Right atrium auricular region (tissue), 2 donors: ENCODE measurements around the gene RMND1. TPM values are rescaled to one million over a fixed set of nuclear protein-coding genes. Genes with fewer than 3 reads are reported as not detected.

Source experiments
- DNase-seq: peaks from one replicate; pipeline ENCODE4 v3.0.0-alpha.2; 2019; ENCODE audit warnings: low spot score
- H3K27ac ChIP-seq, 2 donors: fragments of 200-600 bp; sonication (generic); 1 replicate in 1 of 2; 2 replicates in 1 of 2; pipeline ENCODE4 v1.5.1; 2016 to 2019
- H3K27me3 ChIP-seq, 2 donors: fragments of 200-600 bp; sonication (generic); one replicate each; pipeline versions ENCODE4 v1.5.1 to v1.6.0; 2017 to 2019
- H3K36me3 ChIP-seq: fragments of 200-600 bp; sonication (generic); one replicate; pipeline ENCODE4 v1.5.1; 2016
- H3K4me1 ChIP-seq, 2 donors: fragments of 200-600 bp; sonication (generic); one replicate each; pipeline versions ENCODE4 v1.5.1 to v1.6.0; 2017 to 2019
- H3K4me3 ChIP-seq, 2 donors: fragments of 200-600 bp; sonication (generic); 1 replicate in 1 of 2; 2 replicates in 1 of 2; pipeline ENCODE4 v1.5.1; 2017 to 2019; ENCODE audit warnings: mild to moderate bottlenecking in 1 of 2, moderate library complexity in 1 of 2
- H3K9me3 ChIP-seq, 2 donors: fragments of 200-600 bp; sonication (generic); one replicate each; pipeline ENCODE4 v1.5.1; 2019
- total RNA-seq, 2 donors: library from RNA; depleted of rRNA; stranded (reverse); fragments of >200 nt; gene quantifications; one replicate each; pipeline ENCODE4 v1.1.0, GENCODE V29; 2016
- TF ChIP-seq, protein P1 (sequence below), 2 donors: fragments of 200-600 bp; sonication (generic); IDR thresholded peaks; one replicate each; pipeline ENCODE4 v1.5.1; 2019; ENCODE audit warnings: antibody characterized with exemption in 2 of 2

RMND1 gene
- total RNA-seq, 2 donors from 2014 or later: 8.5 to 12.5 TPM

- Histone ChIP-seq H3K4me3 (no peak overlapping the region), H3K4me1 (peaks cover 0 to 10% of the 10 kb centered on the region in 2 donors), H3K27ac (peak overlapping the region in 1 of 2 donors; percentile 17), H3K36me3 (no peaks in the 10 kb centered on the region), H3K9me3 (no peaks in the 10 kb centered on the region), H3K27me3 (no peaks in the 10 kb centered on the region)
- DNase-seq: no peak
- TF ChIP-seq, protein P1, sequence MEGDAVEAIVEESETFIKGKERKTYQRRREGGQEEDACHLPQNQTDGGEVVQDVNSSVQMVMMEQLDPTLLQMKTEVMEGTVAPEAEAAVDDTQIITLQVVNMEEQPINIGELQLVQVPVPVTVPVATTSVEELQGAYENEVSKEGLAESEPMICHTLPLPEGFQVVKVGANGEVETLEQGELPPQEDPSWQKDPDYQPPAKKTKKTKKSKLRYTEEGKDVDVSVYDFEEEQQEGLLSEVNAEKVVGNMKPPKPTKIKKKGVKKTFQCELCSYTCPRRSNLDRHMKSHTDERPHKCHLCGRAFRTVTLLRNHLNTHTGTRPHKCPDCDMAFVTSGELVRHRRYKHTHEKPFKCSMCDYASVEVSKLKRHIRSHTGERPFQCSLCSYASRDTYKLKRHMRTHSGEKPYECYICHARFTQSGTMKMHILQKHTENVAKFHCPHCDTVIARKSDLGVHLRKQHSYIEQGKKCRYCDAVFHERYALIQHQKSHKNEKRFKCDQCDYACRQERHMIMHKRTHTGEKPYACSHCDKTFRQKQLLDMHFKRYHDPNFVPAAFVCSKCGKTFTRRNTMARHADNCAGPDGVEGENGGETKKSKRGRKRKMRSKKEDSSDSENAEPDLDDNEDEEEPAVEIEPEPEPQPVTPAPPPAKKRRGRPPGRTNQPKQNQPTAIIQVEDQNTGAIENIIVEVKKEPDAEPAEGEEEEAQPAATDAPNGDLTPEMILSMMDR (IDR thresholded peaks at IDR 0.05): no peak
Observed at GRCh38 chr6:151380848-151381205, 71.1 kb downstream of the RMND1 start.

DNA sequence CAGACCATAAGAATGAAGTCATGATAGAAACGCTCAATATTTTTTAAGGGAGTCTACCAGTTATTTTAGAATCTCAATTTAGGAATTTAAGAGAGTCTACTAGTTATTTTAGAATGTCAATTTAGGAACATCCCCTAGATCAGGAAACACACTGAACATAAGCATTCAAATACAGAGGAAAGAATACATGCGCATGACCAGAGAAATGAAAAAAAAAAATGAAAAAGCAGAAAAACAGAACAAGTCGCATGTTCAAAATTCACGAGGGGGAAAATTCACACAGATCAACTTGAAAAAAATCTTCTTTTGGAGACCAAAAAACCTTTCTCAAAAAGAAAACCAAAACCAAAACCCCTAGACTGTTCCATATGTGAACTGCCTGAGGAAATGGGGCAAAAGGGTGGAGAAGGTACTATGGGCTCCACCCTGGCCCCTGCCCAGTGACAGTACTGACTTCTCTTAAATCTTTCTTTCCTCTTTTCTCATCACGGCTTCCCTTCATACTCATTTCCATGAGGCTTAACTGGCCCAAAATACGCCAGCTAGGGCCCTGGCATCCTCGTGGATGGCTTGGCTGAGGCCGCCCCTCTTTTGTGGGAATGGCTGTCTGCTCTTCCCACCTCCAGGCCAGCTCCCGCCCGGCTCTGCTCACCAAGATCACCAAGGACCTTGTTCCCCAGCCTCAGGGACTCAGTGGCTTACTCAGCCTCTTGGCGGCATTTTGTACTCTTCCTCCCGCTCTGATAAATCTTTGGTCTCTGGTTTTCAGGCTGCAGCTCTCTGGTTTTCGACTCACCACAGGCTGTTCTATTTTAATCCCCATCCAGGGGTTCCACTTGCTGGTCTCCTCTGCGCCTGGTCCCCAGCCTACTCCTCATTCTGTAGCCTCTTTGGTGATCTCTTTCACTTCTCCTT, 71.7 kb downstream of the RMND1 start:
- Histone ChIP-seq H3K36me3 (no peaks in the 10 kb centered on the region), H3K27ac (peak overlapping the region; percentile 4 to 17), H3K4me3 (no peak overlapping the region), H3K27me3 (no peaks in the 10 kb centered on the region), H3K4me1 (peaks cover 0 to 10% of the 10 kb centered on the region in 2 donors), H3K9me3 (no peaks in the 10 kb centered on the region)
- no peak for DNase-seq
- TF ChIP-seq, protein P1 (IDR thresholded peaks at IDR 0.05): no peak

- Histone ChIP-seq H3K4me1 (peaks cover 0 to 18% of the 10 kb centered on the region in 2 donors), H3K36me3 (peaks cover 6% of the 10 kb centered on the region), H3K4me3 (no peak overlapping the region), H3K27me3 (no peaks in the 10 kb centered on the region), H3K27ac (no peak overlapping the region), H3K9me3 (no peaks in the 10 kb centered on the region)
- no peak for DNase-seq
- TF ChIP-seq, protein P1 (IDR thresholded peaks at IDR 0.05): no peak
Observed at GRCh38 chr6:151377095-151377494, 74.8 kb downstream of the RMND1 start.

- Histone ChIP-seq H3K27ac (no peak overlapping the region), H3K4me1 (peaks cover 0 to 18% of the 10 kb centered on the region in 2 donors), H3K4me3 (no peak overlapping the region), H3K36me3 (peaks cover 11% of the 10 kb centered on the region), H3K27me3 (no peaks in the 10 kb centered on the region), H3K9me3 (no peaks in the 10 kb centered on the region)
- TF ChIP-seq, protein P1 (IDR thresholded peaks at IDR 0.05): no peak
- DNase-seq: no peak
Observed at GRCh38 chr6:151376440-151376839, 75.5 kb downstream of the RMND1 start.

DNA sequence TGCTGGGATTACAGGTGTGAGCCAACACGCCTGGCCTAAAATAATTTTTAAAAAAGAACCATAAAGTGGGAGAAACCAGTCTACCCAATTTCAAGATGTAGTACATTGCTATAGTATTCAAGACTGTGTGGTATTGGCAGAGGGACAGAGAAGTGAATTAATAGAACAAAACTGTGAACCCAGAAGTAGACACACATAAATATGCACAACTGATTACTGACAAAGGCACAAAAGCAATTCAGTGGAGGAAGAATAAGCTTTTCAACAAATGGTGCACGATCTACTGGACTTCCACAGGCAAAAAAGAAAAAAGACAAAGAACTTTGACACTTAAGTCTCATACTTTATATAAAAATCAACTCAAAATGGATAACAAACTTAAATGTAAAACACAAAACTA, 76.1 kb downstream of the RMND1 start:
- DNase-seq: no peak
- Histone ChIP-seq H3K27ac (no peak overlapping the region), H3K27me3 (no peaks in the 10 kb centered on the region), H3K36me3 (peaks cover 17% of the 10 kb centered on the region), H3K9me3 (no peaks in the 10 kb centered on the region), H3K4me3 (no peak overlapping the region), H3K4me1 (peaks cover 0 to 16% of the 10 kb centered on the region in 2 donors)
- TF ChIP-seq, protein P1 (IDR thresholded peaks at IDR 0.05): no peak
